ENCODE data around the gene STAG1. TPM values are rescaled to one million over a fixed set of nuclear protein-coding genes. Genes with fewer than 3 reads are reported as not detected.

Gene STAG1
- polyA plus RNA-seq, 1 experiment, result 30.1 TPM

- no peaks in the 10 kb centered on the region for H3K9me3 ChIP-seq (ENCODE audit: control insufficient read depth, insufficient read depth, low read length)
- ChIA-PET POLR2A (no interaction called here), CTCF (interaction anchor here (1.2 to 1.4 kb wide), 2 partner anchors 13 to 460 kb away, joined by 3 to 8 read pairs; partner anchors contain the start of gene STAG1)
- no peak for DNase-seq (ENCODE audit: low read depth, low spot score)
- no peak for TF ChIP-seq CTCF (IDR thresholded peaks at IDR 0.05; ENCODE audit: low read depth, low read length)
- no peak overlapping the region for H3K4me3 ChIP-seq (ENCODE audit: low read depth, low read length)
- H3K27me3 ChIP-seq (ENCODE audit: control insufficient read depth, insufficient read depth, low read length), result no peaks in the 10 kb centered on the region
- H3K27ac ChIP-seq (ENCODE audit: low read depth, low read length), result no peak overlapping the region
These were observed 459.7 kb downstream of the STAG1 start for GRCh38 chr3:136292500-136292899.

- no peak for DNase-seq (ENCODE audit: low read depth, low spot score)
- no peak overlapping the region for H3K4me3 ChIP-seq (ENCODE audit: low read depth, low read length)
- H3K27me3 ChIP-seq (ENCODE audit: control insufficient read depth, insufficient read depth, low read length), result no peaks in the 10 kb centered on the region
- CTCF ChIA-PET, result interaction anchor here (0.9 to 1.2 kb wide), 3 partner anchors 15 to 461 kb away, joined by 3 to 8 read pairs (median 6); no protein-coding TSS in a partner anchor
- H3K27ac ChIP-seq (ENCODE audit: low read depth, low read length), result no peak overlapping the region
- no peak for TF ChIP-seq CTCF (IDR thresholded peaks at IDR 0.05; ENCODE audit: low read depth, low read length)
- POLR2A ChIA-PET, result no interaction called here
- H3K9me3 ChIP-seq (ENCODE audit: control insufficient read depth, insufficient read depth, low read length), result no peaks in the 10 kb centered on the region
These were observed 460.9 kb downstream of the STAG1 start for GRCh38 chr3:136291302-136291701.

Small RNAs within 50 kb of the gene (small RNA-seq; reads per million reads assigned to genes)
- gene RNU6-1284P (ENCODE audit: insufficient read length, low read depth), result not detected
- gene RNU6-789P (ENCODE audit: insufficient read length, low read depth), result not detected

Other genes starting within 250 kb of the STAG1 start
- gene SLC35G2, start 66.7 kb upstream of the STAG1 start, polyA plus RNA-seq (2011; rRNA removed), result 13.3 and 18.1 TPM in 2 replicates
- 44.0 and 67.7 TPM in 2 replicates for gene NCK1, start 109.8 kb upstream of the STAG1 start, polyA plus RNA-seq (2011; rRNA removed)
- gene IL20RB, start 205.6 kb upstream of the STAG1 start, polyA plus RNA-seq (2011; rRNA removed), result 2.1 and 2.5 TPM in 2 replicates

All from AG04450 (cell line).